GM12892 (cell line): ENCODE measurements around the gene ATG16L2.

Source experiments
- DNase-seq: peaks from one replicate; pipeline ENCODE4 v3.0.0; 2011; ENCODE audit not compliant: insufficient read length
- FAIRE-seq: peaks from 2 replicates; lab custom pipeline; 2011; peaks lifted over from hg19 to GRCh38; lab: Jason Lieb, UNC
- POLR2A ChIP-seq: IDR thresholded peaks from 2 replicates; pipeline ENCODE4 v1.6.1; 2011; ENCODE audit warnings: low read depth, low read length, control low read depth
- POLR2AphosphoS5 ChIP-seq: IDR thresholded peaks from 2 replicates; pipeline ENCODE4 v1.6.1; 2011; ENCODE audit warnings: low read depth, low read length, control low read depth
- TAF1 ChIP-seq: IDR thresholded peaks from 2 replicates; pipeline ENCODE4 v1.6.1; 2011; ENCODE audit warnings: low read depth, mild to moderate bottlenecking, control low read depth, low read length, borderline replicate concordance

The ATG16L2 gene

GRCh38 chr11:72863916-72864315 lies 49.7 kb downstream of the ATG16L2 start:
- TF ChIP-seq POLR2AphosphoS5 (no peak), POLR2A (no peak), TAF1 (no peak)
- no peak for FAIRE-seq
- DNase-seq = no peak

GRCh38 chr11:72864702-72865655 lies 50.8 kb downstream of the ATG16L2 start:
- FAIRE-seq (no peak), DNase-seq (no peak)
- TF ChIP-seq TAF1 = no peak
- TF ChIP-seq POLR2AphosphoS5 = no peak
- no peak for TF ChIP-seq POLR2A

GRCh38 chr11:72867970-72868369 lies 53.8 kb downstream of the ATG16L2 start:
- TF ChIP-seq POLR2AphosphoS5 (no peak), TAF1 (no peak), POLR2A (no peak)
- FAIRE-seq = no peak
- DNase-seq = no peak

- no peak for TF ChIP-seq TAF1
- TF ChIP-seq POLR2AphosphoS5 = no peak
- no peak for TF ChIP-seq POLR2A
- DNase-seq = no peak
- FAIRE-seq = no peak
These were observed 55.6 kb downstream of the ATG16L2 start for GRCh38 chr11:72869831-72870230.

GRCh38 chr11:72871119-72871518 lies 56.9 kb downstream of the ATG16L2 start:
- FAIRE-seq (no peak), DNase-seq (no peak)

GRCh38 chr11:72872012-72872411 lies 57.8 kb downstream of the ATG16L2 start:
- FAIRE-seq = no peak
- TF ChIP-seq POLR2AphosphoS5 = no peak
- TF ChIP-seq POLR2A = no peak
- TF ChIP-seq TAF1 = no peak
- no peak for DNase-seq

More at GRCh38 chr11:72871119-72871518, 56.9 kb downstream of the ATG16L2 start:
- no peak for TF ChIP-seq POLR2A
- no peak for TF ChIP-seq TAF1
- no peak for TF ChIP-seq POLR2AphosphoS5

- TF ChIP-seq TAF1 (no peak), POLR2A (no peak), POLR2AphosphoS5 (no peak)
- peak; percentile 68 for FAIRE-seq
- DNase-seq = no peak
These were observed 61.5 kb downstream of the ATG16L2 start for GRCh38 chr11:72875736-72876135.

- TF ChIP-seq TAF1 (no peak), POLR2AphosphoS5 (no peak), POLR2A (no peak)
- FAIRE-seq (no peak), DNase-seq (no peak)
These were observed 61.9 kb downstream of the ATG16L2 start for GRCh38 chr11:72876147-72876546.
